ENCODE data around the gene ADGRB3.
"Not testable (repeated sequence)": the region's sequence is repeated elsewhere in the genome, so short reads cannot be mapped to it uniquely, and the experiment has no call there.

The ADGRB3 gene

GRCh38 chr6:68968301-68968649 lies 333.2 kb downstream of the ADGRB3 start:
- no peak for DNase-seq

DNA sequence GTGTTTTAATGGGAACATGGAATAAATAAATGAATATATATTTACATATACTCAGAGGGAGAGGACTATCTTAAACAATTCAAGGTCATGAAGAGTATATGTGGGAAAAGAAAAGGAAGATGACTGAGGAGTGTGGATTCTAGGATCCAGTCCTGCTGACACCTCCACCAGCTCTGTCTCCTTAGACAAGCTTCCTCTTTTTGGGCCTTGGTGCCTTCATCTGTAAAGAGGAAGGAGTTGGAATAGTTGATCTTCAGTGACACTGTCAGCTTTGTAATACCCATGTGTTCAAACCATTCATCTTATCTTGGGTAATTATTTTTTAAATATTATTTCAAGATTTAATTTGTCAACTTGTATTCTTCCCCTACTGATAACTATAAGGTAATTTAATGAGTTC lies 338.0 kb downstream of the ADGRB3 start:
- no peak for DNase-seq

DNA sequence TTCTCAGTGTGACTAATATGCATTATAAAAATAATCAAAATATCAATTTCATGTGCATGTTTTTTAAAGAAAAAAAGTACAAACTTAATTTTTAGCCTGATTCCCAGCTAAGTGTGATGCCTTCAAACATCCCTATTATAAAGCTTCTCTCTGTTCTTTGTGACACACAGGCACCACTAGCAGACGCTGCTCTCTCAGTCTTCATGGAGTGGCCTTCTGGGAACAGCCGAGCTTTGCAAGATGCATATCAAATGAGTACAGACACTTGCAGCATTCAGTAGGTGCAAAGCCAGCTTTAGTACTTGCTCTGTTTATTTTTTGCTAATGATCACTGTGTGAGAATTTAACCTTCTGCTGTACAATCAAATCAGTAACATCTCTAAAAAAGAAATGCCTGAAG lies 340.0 kb downstream of the ADGRB3 start:
- DNase-seq, result no peak

- DNase-seq, result no peak
Observed at GRCh38 chr6:68975816-68976215, 340.7 kb downstream of the ADGRB3 start.

DNA sequence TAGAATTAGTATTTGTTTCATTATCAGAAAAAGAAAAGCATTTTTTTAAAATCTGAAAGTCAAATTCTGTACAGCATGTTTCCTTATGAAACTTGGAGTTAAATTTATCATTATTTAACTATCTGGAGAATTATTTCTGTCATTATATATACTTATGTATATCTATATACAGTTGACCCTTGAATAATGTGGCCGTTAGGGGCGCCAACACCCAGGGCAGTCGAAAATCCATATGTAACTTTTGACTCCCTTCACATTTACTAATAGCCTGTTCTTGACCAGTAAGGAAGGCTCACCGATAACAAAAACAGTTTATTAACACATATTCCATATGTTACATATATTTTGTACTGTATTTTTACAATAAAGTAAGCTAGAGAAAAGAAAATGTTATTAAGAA lies 341.2 kb downstream of the ADGRB3 start:
- no peak for DNase-seq

GRCh38 chr6:68978411-68978810 lies 343.3 kb downstream of the ADGRB3 start:
- no peak for DNase-seq

- DNase-seq, result not testable (repeated sequence)
Observed at GRCh38 chr6:68981668-68982067, 346.6 kb downstream of the ADGRB3 start.

DNA sequence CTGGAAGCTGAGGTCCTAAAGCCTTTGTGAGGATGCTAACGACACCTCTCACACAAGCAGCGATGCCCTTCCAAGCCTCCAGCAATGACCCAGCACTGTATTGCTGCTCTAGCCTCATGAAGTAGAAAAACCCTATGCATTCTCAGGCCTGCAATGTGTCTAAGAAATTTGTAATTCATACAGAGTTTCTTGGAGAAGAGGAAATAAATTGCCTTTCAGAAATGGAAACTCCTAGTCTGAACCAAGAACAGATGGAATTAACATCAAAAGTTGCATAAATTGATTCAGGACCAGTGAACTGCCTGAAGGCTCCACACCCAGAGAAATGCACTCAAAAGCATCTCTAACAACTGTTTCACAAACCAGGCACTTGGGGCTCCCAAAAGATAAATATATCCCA lies 353.6 kb downstream of the ADGRB3 start:
- DNase-seq, result no peak

- DNase-seq, result no peak
Observed at GRCh38 chr6:68990317-68990716, 355.2 kb downstream of the ADGRB3 start.

DNA sequence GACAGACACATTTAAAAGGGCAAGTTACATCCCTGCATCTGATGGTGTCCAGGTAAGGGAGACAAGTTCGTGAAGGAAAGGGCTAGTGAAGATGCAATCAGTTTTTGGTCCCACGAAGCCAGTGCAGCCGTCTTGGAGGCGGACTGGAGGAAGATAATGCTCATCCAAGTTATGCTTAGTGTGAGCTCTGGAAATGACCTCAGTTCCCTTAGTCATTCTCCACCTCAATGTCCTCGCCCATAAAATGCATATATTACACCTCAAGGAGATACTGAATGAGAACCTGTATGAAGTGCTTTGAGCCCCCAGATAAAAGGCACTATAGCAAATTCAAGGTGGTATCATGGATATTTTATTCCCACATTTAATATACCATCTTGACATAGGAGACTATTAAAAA lies 358.8 kb downstream of the ADGRB3 start:
- DNase-seq, result no peak

DNA sequence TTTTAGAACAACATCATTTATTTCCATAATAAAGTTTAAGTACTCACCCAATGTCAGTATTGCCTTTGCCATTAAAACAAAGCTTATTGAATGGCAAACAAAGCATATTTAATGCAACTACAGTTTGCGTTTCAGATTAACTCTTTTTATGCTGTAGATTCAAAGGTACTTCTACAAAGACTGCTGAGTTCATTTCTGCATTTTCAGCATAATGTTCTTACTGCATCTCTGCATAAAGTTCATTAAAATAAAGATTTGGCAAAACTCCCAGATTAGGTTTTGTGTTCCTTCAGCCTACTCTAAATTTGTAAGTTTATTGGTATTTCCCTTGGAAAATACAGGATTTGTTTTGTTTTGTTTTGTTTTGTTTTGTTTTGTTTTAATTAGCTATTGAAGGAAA lies 359.4 kb downstream of the ADGRB3 start:
- DNase-seq, result no peak

DNA sequence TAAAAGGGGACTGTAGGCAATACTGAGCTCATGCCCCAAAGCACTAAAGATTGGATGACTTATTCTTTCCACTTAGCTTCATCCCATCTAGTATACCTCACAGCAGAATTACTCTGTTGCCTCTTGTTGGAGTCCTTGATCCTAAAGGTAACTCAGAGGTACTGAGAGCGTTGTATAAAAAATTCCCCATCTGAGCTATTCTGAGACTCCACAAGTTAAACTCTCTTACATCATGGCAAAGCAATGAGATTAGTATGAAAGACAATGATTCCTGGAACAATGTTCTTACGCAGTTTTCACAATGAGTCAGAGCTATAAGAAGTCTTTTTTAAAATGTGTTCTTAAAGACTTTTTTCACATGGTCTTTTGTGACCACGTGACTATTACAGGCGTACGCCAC lies 370.1 kb downstream of the ADGRB3 start:
- no peak for DNase-seq

GRCh38 chr6:69007781-69008180 lies 372.7 kb downstream of the ADGRB3 start:
- DNase-seq, result no peak

- no peak for DNase-seq
Observed at GRCh38 chr6:69012211-69012610, 377.1 kb downstream of the ADGRB3 start.

GRCh38 chr6:69012876-69013275 lies 377.8 kb downstream of the ADGRB3 start:
- no peak for DNase-seq

GRCh38 chr6:69018906-69019305 lies 383.8 kb downstream of the ADGRB3 start:
- no peak for DNase-seq

DNA sequence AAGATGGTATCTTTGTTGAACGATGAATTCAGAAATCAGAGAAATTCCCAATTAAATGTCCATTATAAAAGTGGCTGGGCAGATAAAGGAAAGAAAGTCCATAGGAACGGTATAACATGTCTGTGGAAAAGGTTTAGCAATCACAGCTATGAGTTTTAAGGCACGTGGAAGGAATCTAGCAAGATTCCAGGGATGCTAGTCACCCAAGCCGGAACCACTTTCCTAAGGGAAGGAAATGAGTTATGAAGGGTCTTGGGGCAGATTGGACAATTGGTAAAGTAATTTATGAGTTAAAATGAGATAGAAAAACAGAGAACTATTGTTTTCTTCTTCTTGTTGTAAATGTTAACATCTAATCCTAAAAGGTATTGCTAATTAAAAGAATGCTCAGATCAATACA lies 384.8 kb downstream of the ADGRB3 start:
- peak in 1 of 2 experiments; percentile 28 for DNase-seq

DNA sequence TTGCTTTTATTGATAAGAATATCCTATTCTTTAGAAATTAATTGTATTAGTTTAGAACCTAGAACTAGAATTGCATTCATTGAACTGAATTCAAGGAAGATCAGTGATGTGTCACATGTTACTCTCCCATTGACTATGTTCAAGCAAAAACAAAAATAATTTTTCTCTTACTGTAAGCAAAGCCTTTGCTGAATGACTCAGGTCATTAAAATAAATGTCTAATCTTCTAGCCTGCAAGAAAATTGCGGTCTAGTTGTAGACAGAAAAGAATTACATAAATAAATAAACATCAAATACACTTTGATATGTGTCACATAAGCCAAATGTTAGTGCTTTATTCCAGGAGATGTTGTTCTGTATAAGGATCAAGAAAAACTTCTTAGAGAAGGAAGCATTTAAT lies 387.9 kb downstream of the ADGRB3 start:
- DNase-seq, result peak in 1 of 2 experiments; percentile 13

DNA sequence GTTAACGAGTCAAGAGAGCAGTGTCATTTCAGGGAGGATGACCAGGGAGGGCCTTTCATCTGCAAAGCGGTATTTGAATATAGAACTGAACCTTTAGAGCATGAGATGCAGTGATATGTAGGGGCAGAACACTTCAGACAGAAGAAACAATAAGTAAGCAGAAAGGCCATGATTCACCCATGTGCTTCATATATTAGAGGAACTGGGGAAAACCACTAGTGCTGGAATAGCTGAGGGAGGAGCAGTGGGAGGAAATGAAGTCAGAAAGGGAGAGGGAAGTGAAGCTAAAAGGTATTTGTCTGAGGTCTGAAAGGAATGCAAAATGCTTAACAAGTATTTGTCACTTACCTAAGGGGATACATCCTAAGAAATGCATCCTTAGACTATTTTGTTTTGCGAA lies 391.2 kb downstream of the ADGRB3 start:
- DNase-seq, result peak; percentile 8 to 9

DNA sequence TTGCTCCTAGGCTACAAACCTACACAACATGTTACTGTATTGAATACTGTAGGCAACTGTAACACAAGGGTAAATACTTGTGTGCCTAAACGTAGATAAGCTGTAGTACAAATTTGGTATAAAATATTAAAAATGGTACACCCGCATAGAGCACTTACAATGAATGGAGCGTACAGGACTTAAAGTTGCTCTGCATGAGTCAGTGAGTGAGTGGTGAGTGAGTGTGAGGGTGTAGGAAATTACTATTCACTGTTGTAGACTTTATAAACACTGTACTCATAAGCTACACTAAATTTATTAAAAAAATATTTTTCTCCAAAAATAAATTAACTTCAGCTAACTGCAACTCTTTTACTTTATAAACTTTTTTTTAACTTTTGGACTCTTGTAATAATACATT lies 391.6 kb downstream of the ADGRB3 start:
- no peak for DNase-seq

DNA sequence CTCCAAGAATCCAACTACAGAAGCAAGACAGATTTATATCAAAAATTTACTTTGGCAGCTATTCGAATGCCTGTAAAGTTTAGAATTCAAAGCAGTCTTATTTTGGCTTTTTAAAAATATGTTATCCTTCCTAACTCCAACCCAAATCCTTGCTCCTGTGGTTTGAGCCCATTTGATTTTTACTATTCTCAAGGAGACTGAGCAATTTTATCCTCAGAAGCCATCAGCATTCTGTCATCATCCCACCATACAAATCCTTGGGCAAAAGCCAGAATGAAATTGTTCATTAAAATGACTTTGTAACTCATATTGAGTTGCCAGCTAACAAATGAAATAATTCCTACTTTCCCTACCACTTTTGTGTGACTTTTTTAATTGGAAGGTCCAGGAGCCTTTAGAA lies 392.8 kb downstream of the ADGRB3 start:
- no peak for DNase-seq

GRCh38 chr6:69038841-69039240 lies 403.8 kb downstream of the ADGRB3 start:
- DNase-seq, result no peak

DNA sequence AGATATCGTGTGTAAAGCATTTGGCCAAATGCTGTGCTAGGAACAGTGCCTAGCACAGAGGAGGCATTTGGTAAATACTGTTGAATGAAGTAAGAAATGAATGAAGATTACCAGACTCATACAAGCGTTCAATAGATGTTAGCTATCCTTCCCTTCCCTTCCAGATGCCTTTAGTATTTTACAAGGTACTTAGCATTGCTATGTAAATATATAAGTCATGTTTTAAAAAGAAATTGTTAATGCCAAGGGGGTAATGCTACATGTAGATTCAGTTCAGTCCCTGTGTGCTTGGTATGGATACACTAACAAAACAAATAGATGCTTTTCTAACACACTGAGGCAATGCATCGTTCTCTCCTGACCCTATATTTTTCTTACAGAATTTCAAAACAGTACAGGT lies 407.2 kb downstream of the ADGRB3 start:
- DNase-seq, result no peak

GRCh38 chr6:69044534-69044933 lies 409.5 kb downstream of the ADGRB3 start:
- DNase-seq, result no peak

- DNase-seq, result no peak
Observed at GRCh38 chr6:69059413-69059812, 424.3 kb downstream of the ADGRB3 start.

GRCh38 chr6:69061066-69061465 lies 426.0 kb downstream of the ADGRB3 start:
- no peak for DNase-seq

Data from SW 1271 (cell line).